ENCODE results near the gene KIAA0232. TPM values are rescaled to one million over a fixed set of nuclear protein-coding genes. Genes with fewer than 3 reads are reported as not detected.

The KIAA0232 gene
- total and polyA plus RNA-seq, 10 of the 15 experiments (the other 5 are each of a cell fraction or from before 2014, with no cell fraction given): 2.8 to 15.1 (median 10.8) TPM

GRCh38 chr4:6813725-6814124, 31.2 kb downstream of the KIAA0232 start:
- Histone ChIP-seq H3K9ac (ENCODE audit: control insufficient read depth, insufficient read depth, low read length) (no peak overlapping the region), H3K27me3 (replicated peaks in 1 of 2; ENCODE audit: control insufficient read depth in 2 of 2, insufficient read depth in 2 of 2, low read length in 1 of 2) (no peaks in the 10 kb centered on the region), H3K36me3 (ENCODE audit: control insufficient read depth in 2 of 2, insufficient read depth in 2 of 2, low read length in 1 of 2) (peaks cover 0 to 2% of the 10 kb centered on the region in 2 experiments; a peak in 1 of 4 replicates), H2AFZ (ENCODE audit: control insufficient read depth, low read depth, low read length) (no peak overlapping the region), H3K27ac (ENCODE audit: control insufficient read depth, insufficient read depth) (no peak overlapping the region), H3K79me2 (ENCODE audit: control insufficient read depth, insufficient read depth, low read length) (no peaks in the 10 kb centered on the region; the same call in none of the 2 replicates), H3K4me1 (ENCODE audit: control insufficient read depth, insufficient read depth, low read length) (no peaks in the 10 kb centered on the region), H3K4me2 (ENCODE audit: control insufficient read depth, insufficient read depth) (no peak overlapping the region), H4K20me1 (ENCODE audit: control insufficient read depth, insufficient read depth) (no peaks in the 10 kb centered on the region), H3K4me3 (no peak overlapping the region), H3K9me3 (replicated peaks; ENCODE audit: control insufficient read depth, insufficient read depth, low read length) (peaks cover 4% of the 10 kb centered on the region; the same call in 2 of the 3 replicates)
- SMC1A ChIA-PET (ENCODE audit: uncharacterized antibody, unreplicated experiment): interaction anchor here (1.2 kb wide), 1 partner anchor 60 kb away, joined by 4 read pairs; no protein-coding TSS in a partner anchor
- ATAC-seq (no peak), DNase-seq (ENCODE audit: low read depth, low spot score) (no peak), FAIRE-seq (no peak)
- 98% methylated on average over 3 of the region's 3 CpGs for WGBS (ENCODE audit: insufficient coverage, insufficient replicate concordance, low lambda C conversion rate, missing lambda C conversion rate)
- in situ Hi-C loops (cut with MboI): no loop called here
- TF ChIP-seq POLR2AphosphoS2 (IDR thresholded peaks at IDR 0.05; ENCODE audit: low read depth, low read length) (no peak), TCF3 (IDR thresholded peaks at IDR 0.05; ENCODE audit: borderline replicate concordance, insufficient read depth, low read depth, low read length) (no peak), TCF7 (IDR thresholded peaks at IDR 0.05; ENCODE audit: borderline replicate concordance) (no peak), MAX (IDR thresholded peaks at IDR 0.05; ENCODE audit: low read depth, low read length) (no peak)
- POLR2A ChIA-PET: no interaction called here
- no TSS peak for BruUV-seq (replicated peaks)
- intact Hi-C loops (cut with micrococcal nuclease; ENCODE audit: unreplicated experiment): no loop called here
- RAD21 ChIA-PET (ENCODE audit: unreplicated experiment): no interaction called here
- CTCF ChIA-PET: no interaction called here

GRCh38 chr4:6815029-6815836, 32.7 kb downstream of the KIAA0232 start:
- DNase-seq (ENCODE audit: low read depth, low spot score) (no peak), FAIRE-seq (no peak), ATAC-seq (no peak)
- no peaks in the 10 kb centered on the region for H3K4me1 ChIP-seq (ENCODE audit: control insufficient read depth, insufficient read depth, low read length)
- peaks cover 7% of the 10 kb centered on the region for H3K9me3 ChIP-seq (replicated peaks; ENCODE audit: control insufficient read depth, insufficient read depth, low read length)
- no peak overlapping the region for H2AFZ ChIP-seq (ENCODE audit: control insufficient read depth, low read depth, low read length)
- peaks cover 0 to 2% of the 10 kb centered on the region in 2 experiments; a peak in 1 of 4 replicates for H3K36me3 ChIP-seq (ENCODE audit: control insufficient read depth in 2 of 2, insufficient read depth in 2 of 2, low read length in 1 of 2)
- in situ Hi-C loops (cut with MboI) (no loop called here), intact Hi-C loops (cut with micrococcal nuclease; ENCODE audit: unreplicated experiment) (no loop called here)
- no peaks in the 10 kb centered on the region for H4K20me1 ChIP-seq (ENCODE audit: control insufficient read depth, insufficient read depth)
- ChIA-PET CTCF (interaction anchor here (0.9 to 1.5 kb wide), 2 partner anchors 10 to 58 kb away, joined by 3 to 5 read pairs; no protein-coding TSS in a partner anchor), POLR2A (no interaction called here), RAD21 (ENCODE audit: unreplicated experiment) (interaction anchor here (1.3 kb wide), 1 partner anchor 58 kb away, joined by 3 read pairs; no protein-coding TSS in a partner anchor), SMC1A (ENCODE audit: uncharacterized antibody, unreplicated experiment) (interaction anchor here (1.0 kb wide), 1 partner anchor 30 kb away, joined by 3 read pairs; no protein-coding TSS in a partner anchor)
- 68% methylated on average over 9 of the region's 9 CpGs for WGBS (ENCODE audit: insufficient coverage, insufficient replicate concordance, low lambda C conversion rate, missing lambda C conversion rate)
- no peak overlapping the region for H3K4me2 ChIP-seq (ENCODE audit: control insufficient read depth, insufficient read depth)
- no peak overlapping the region for H3K4me3 ChIP-seq
- no peak overlapping the region for H3K9ac ChIP-seq (ENCODE audit: control insufficient read depth, insufficient read depth, low read length)
- H3K79me2 ChIP-seq (ENCODE audit: control insufficient read depth, insufficient read depth, low read length): no peaks in the 10 kb centered on the region; the same call in 1 of the 2 replicates
- H3K27me3 ChIP-seq (replicated peaks in 1 of 2; ENCODE audit: control insufficient read depth in 2 of 2, insufficient read depth in 2 of 2, low read length in 1 of 2): no peaks in the 10 kb centered on the region
- H3K27ac ChIP-seq (ENCODE audit: control insufficient read depth, insufficient read depth): no peak overlapping the region
- BruUV-seq (replicated peaks): no TSS peak
- TF ChIP-seq SUZ12 (IDR thresholded peaks at IDR 0.05; ENCODE audit: unreplicated experiment) (no peak), ZNF592 (IDR thresholded peaks at IDR 0.05) (no peak), EGR1 (IDR thresholded peaks at IDR 0.05; ENCODE audit: borderline replicate concordance in 1 of 2, low read depth in 2 of 2, low read length in 2 of 2) (no peak), SMARCA5 (IDR thresholded peaks at IDR 0.05) (no peak)

All from GM12878 (cell line).